NCI-H1092 treated with DMSO at 0.1 percent for 48 hours (cell line): ENCODE results near the gene SFT2D3.

Experiments
- DNase-seq: peaks from one replicate; lab custom pipeline; 2025; lab: John Stamatoyannopoulos, UW

SFT2D3 gene

GRCh38 chr2:127683056-127683455 is 18.2 kb upstream of the SFT2D3 start:
- DNase-seq: no peak

- no peak for DNase-seq
Observed at GRCh38 chr2:127683757-127684156, 17.5 kb upstream of the SFT2D3 start.

- DNase-seq: no peak
Observed at GRCh38 chr2:127685410-127686080, 15.8 kb upstream of the SFT2D3 start.

GRCh38 chr2:127688405-127688804 is 12.9 kb upstream of the SFT2D3 start:
- no peak for DNase-seq

GRCh38 chr2:127690696-127691095 is 10.6 kb upstream of the SFT2D3 start:
- DNase-seq: no peak

GRCh38 chr2:127694986-127695385 is 6.3 kb upstream of the SFT2D3 start:
- no peak for DNase-seq

GRCh38 chr2:127695491-127696472 is 5.5 kb upstream of the SFT2D3 start:
- no peak for DNase-seq

GRCh38 chr2:127697482-127698180 is 3.7 kb upstream of the SFT2D3 start:
- DNase-seq: no peak

- no peak for DNase-seq
Observed at GRCh38 chr2:127698553-127699355, 2.5 kb upstream of the SFT2D3 start.

GRCh38 chr2:127700527-127701192 is 637 bp upstream of the SFT2D3 start:
- DNase-seq: no peak

GRCh38 chr2:127701651-127702394 is 526 bp downstream of the SFT2D3 start:
- peak; percentile 57 for DNase-seq

- no peak for DNase-seq
Observed at GRCh38 chr2:127702395-127703009, 1.2 kb downstream of the SFT2D3 start.

GRCh38 chr2:127703282-127703681 is 2.0 kb downstream of the SFT2D3 start:
- DNase-seq: no peak

- DNase-seq: no peak
Observed at GRCh38 chr2:127704641-127705390, 3.5 kb downstream of the SFT2D3 start.

GRCh38 chr2:127705391-127706065 is 4.2 kb downstream of the SFT2D3 start:
- no peak for DNase-seq

- DNase-seq: no peak
Observed at GRCh38 chr2:127706215-127706990, 5.1 kb downstream of the SFT2D3 start.

- no peak for DNase-seq
Observed at GRCh38 chr2:127707890-127708648, 6.8 kb downstream of the SFT2D3 start.
